ENCODE measurements around the gene CEACAM19. TPM values are rescaled to one million over a fixed set of nuclear protein-coding genes. Genes with fewer than 3 reads are reported as not detected.

Gene CEACAM19
- total RNA-seq, 4 donors from 2014 or later, result 0.49 to 1.5 (median 1.2) TPM

- TF ChIP-seq, protein P1, sequence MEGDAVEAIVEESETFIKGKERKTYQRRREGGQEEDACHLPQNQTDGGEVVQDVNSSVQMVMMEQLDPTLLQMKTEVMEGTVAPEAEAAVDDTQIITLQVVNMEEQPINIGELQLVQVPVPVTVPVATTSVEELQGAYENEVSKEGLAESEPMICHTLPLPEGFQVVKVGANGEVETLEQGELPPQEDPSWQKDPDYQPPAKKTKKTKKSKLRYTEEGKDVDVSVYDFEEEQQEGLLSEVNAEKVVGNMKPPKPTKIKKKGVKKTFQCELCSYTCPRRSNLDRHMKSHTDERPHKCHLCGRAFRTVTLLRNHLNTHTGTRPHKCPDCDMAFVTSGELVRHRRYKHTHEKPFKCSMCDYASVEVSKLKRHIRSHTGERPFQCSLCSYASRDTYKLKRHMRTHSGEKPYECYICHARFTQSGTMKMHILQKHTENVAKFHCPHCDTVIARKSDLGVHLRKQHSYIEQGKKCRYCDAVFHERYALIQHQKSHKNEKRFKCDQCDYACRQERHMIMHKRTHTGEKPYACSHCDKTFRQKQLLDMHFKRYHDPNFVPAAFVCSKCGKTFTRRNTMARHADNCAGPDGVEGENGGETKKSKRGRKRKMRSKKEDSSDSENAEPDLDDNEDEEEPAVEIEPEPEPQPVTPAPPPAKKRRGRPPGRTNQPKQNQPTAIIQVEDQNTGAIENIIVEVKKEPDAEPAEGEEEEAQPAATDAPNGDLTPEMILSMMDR (IDR thresholded peaks at IDR 0.05; ENCODE audit: low read depth), result no peak
Measured at GRCh38 chr19:44642377-44642776, 28.9 kb upstream of the CEACAM19 start.

- TF ChIP-seq, protein P1 (IDR thresholded peaks at IDR 0.05; ENCODE audit: low read depth), result no peak
Measured at GRCh38 chr19:44643605-44644401, 27.5 kb upstream of the CEACAM19 start, which contains the start of gene PVR. TSS of gene PVR (plus strand) at chr19:44643910. CDS start at chr19:44644097, 187 bp downstream.

DNA sequence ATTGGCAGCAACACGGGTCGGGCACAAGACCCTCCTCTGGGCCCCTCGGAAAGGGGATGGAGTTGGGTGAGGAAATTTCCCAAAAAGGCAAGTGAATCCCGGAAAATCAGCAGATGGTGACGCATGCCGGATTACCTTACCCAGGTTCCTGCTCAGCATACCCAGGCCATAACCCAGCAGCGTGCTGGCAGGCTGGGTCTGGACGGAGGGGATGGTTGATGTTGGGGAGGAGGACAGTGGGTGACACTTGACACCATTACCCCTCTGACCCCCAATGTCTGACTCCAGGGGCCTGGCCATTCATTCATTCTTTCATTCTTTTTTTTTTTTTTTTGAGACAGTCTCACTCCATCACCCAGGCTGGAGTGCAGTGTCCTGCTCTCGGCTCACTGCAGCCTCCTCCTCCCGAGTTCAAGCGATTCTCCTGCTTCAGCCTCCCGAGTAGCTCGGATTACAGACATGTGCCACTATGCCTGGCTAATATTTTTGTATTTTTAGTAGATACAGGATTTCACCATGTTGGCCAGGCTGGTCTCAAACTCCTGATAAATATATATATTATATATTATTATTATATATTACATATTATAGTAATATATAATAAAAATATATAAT is 26.8 kb upstream of the CEACAM19 start:
- TF ChIP-seq, protein P1 (IDR thresholded peaks at IDR 0.05; ENCODE audit: low read depth), result no peak

- TF ChIP-seq, protein P1 (IDR thresholded peaks at IDR 0.05; ENCODE audit: low read depth), result no peak
Measured at GRCh38 chr19:44645407-44646048, 25.8 kb upstream of the CEACAM19 start.

GRCh38 chr19:44646049-44646416 is 25.2 kb upstream of the CEACAM19 start:
- TF ChIP-seq, protein P1 (IDR thresholded peaks at IDR 0.05; ENCODE audit: low read depth), result no peak

DNA sequence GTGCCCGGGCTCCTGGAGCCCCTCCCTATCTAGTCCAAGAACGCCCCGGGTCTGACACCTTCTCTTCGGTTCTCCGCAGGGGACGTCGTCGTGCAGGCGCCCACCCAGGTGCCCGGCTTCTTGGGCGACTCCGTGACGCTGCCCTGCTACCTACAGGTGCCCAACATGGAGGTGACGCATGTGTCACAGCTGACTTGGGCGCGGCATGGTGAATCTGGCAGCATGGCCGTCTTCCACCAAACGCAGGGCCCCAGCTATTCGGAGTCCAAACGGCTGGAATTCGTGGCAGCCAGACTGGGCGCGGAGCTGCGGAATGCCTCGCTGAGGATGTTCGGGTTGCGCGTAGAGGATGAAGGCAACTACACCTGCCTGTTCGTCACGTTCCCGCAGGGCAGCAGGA is 24.1 kb upstream of the CEACAM19 start:
- TF ChIP-seq, protein P1 (IDR thresholded peaks at IDR 0.05; ENCODE audit: low read depth), result no peak

GRCh38 chr19:44648631-44649251 is 22.5 kb upstream of the CEACAM19 start:
- TF ChIP-seq, protein P1 (IDR thresholded peaks at IDR 0.05; ENCODE audit: low read depth), result no peak

Measured in subcutaneous adipose tissue (tissue), 4 donors.